Measurements from ENCODE around the gene CBR3.

DNA sequence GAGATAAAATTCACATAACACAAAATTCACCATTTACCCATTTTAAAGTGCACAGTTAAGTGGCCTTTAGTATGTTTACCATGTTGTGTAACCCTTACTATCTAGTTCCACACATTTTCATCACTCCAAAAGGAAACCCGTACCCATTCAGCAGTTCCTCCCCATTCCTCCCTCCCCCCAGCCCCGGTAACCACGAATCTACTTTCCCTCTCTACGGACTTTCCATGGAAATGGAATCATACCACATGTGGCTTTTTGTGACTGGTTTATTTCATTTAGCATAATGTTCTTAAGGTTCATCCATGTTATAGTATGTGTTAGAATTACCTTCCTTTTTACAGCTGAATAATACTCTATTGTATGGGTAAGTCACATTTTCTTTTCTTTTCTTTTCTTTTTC, 32.7 kb downstream of the CBR3 start:
- TF ChIP-seq, protein P1, sequence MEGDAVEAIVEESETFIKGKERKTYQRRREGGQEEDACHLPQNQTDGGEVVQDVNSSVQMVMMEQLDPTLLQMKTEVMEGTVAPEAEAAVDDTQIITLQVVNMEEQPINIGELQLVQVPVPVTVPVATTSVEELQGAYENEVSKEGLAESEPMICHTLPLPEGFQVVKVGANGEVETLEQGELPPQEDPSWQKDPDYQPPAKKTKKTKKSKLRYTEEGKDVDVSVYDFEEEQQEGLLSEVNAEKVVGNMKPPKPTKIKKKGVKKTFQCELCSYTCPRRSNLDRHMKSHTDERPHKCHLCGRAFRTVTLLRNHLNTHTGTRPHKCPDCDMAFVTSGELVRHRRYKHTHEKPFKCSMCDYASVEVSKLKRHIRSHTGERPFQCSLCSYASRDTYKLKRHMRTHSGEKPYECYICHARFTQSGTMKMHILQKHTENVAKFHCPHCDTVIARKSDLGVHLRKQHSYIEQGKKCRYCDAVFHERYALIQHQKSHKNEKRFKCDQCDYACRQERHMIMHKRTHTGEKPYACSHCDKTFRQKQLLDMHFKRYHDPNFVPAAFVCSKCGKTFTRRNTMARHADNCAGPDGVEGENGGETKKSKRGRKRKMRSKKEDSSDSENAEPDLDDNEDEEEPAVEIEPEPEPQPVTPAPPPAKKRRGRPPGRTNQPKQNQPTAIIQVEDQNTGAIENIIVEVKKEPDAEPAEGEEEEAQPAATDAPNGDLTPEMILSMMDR (conservative IDR thresholded peaks at IDR 0.05 in 1 of 2, IDR thresholded peaks at IDR 0.05 in 1 of 2; ENCODE audit: extremely low read depth in 1 of 2, insufficient read depth in 1 of 2, low read depth in 1 of 2, low read length in 2 of 2) = no peak
- no peak for TF ChIP-seq EZH2 (IDR thresholded peaks at IDR 0.05; ENCODE audit: borderline replicate concordance, low read length)
